Hematopoietic multipotent progenitor cell treated with erythropoietin and hydrocortisone succinate and interleukin-3 and kit ligand, for 8 days (in vitro differentiated cells): ENCODE data around the gene AIFM2.
"Not testable (repeated sequence)": the region's sequence is repeated elsewhere in the genome, so short reads cannot be mapped to it uniquely, and the experiment has no call there.

Experiments used
- DNase-seq: peaks from one replicate; pipeline ENCODE4 v3.0.0-alpha.2; 2015

The AIFM2 gene

GRCh38 chr10:70132098-70133029, at the start of gene AIFM2:
Gene AIFM2, minus strand, starts transcription at chr10:70132825. Its CDS starts 8,741 bp downstream, at chr10:70124084.
- peak; percentile 61 for DNase-seq

- not testable (repeated sequence) for DNase-seq
Observed at GRCh38 chr10:70179209-70179608, 46.6 kb upstream of the AIFM2 start.

GRCh38 chr10:70178139-70178725, 45.6 kb upstream of the AIFM2 start:
- no peak for DNase-seq

- no peak for DNase-seq
Observed at GRCh38 chr10:70176441-70176840, 43.8 kb upstream of the AIFM2 start.

GRCh38 chr10:70175516-70175915, 42.9 kb upstream of the AIFM2 start:
- no peak for DNase-seq

- no peak for DNase-seq
Observed at GRCh38 chr10:70174058-70174741, 41.6 kb upstream of the AIFM2 start.

GRCh38 chr10:70169649-70170364, 37.2 kb upstream of the AIFM2 start:
- no peak for DNase-seq

GRCh38 chr10:70169011-70169410, 36.4 kb upstream of the AIFM2 start:
- no peak for DNase-seq

- DNase-seq: no peak
Observed at GRCh38 chr10:70167246-70167645, 34.6 kb upstream of the AIFM2 start.

- no peak for DNase-seq
Observed at GRCh38 chr10:70166394-70166793, 33.8 kb upstream of the AIFM2 start.

GRCh38 chr10:70164163-70164562, 31.5 kb upstream of the AIFM2 start:
- DNase-seq: no peak

- DNase-seq: no peak
Observed at GRCh38 chr10:70163448-70163847, 30.8 kb upstream of the AIFM2 start.

- DNase-seq: no peak
Observed at GRCh38 chr10:70162892-70163201, 30.2 kb upstream of the AIFM2 start.

- no peak for DNase-seq
Observed at GRCh38 chr10:70162151-70162891, 29.7 kb upstream of the AIFM2 start.

- no peak for DNase-seq
Observed at GRCh38 chr10:70160798-70161197, 28.2 kb upstream of the AIFM2 start.

- DNase-seq: not testable (repeated sequence)
Observed at GRCh38 chr10:70159366-70159765, 26.7 kb upstream of the AIFM2 start.

- DNase-seq: no peak
Observed at GRCh38 chr10:70158113-70158512, 25.5 kb upstream of the AIFM2 start.

GRCh38 chr10:70155255-70155838, 22.7 kb upstream of the AIFM2 start:
- no peak for DNase-seq

- no peak for DNase-seq
Observed at GRCh38 chr10:70148516-70148915, 15.9 kb upstream of the AIFM2 start.

- no peak for DNase-seq
Observed at GRCh38 chr10:70147259-70147625, 14.6 kb upstream of the AIFM2 start.

- DNase-seq: peak; percentile 99
Observed at GRCh38 chr10:70146489-70147258, 14.0 kb upstream of the AIFM2 start, which contains the start of gene TYSND1. Gene TYSND1, minus strand, starts transcription at chr10:70146700. Its CDS starts 114 bp downstream, at chr10:70146586.
